Naive thymus-derived CD4-positive, alpha-beta T cell (primary cell): ENCODE measurements around the gene VPS4B. TPM values are rescaled to one million over a fixed set of nuclear protein-coding genes. Genes with fewer than 3 reads are reported as not detected.

Source experiments
- ATAC-seq: fragments of 150-1000 bp; cut with Tn5 transposase; 2 replicates; pipeline ENCODE4 v1.10.0; 2021; ENCODE audit warnings: mild to moderate bottlenecking, moderate library complexity
- CTCF ChIA-PET: fragments of 350-600 bp; sonication (Branson Sonifier 250); formaldehyde crosslinking; loops from one replicate; lab custom pipeline; 2021; ENCODE audit warnings: antibody characterized with exemption; lab: Charles Lee
- POLR2A ChIA-PET: fragments of 350-600 bp; sonication (Branson Sonifier 250); formaldehyde crosslinking; loops from one replicate; lab custom pipeline; 2021; ENCODE audit warnings: antibody characterized with exemption, inconsistent platforms; lab: Charles Lee
- DNase-seq, 9 donors: peaks; one replicate each; pipeline versions ENCODE4 v3.0.0 to v3.0.0-alpha.2; 2020 to 2022; ENCODE audit warnings: mixed read lengths in 1 of 9
- H3K27ac ChIP-seq: one replicate; pipeline ENCODE4 v1.7.0; 2013; ENCODE audit warnings: mild to moderate bottlenecking, low read depth, low read length, moderate library complexity
- H3K27me3 ChIP-seq, 2 donors: one replicate each; pipeline ENCODE4 v1.7.0; 2013; ENCODE audit warnings: low read length in 2 of 2, mild to moderate bottlenecking in 2 of 2, moderate library complexity in 2 of 2; ENCODE audit not compliant: control insufficient read depth in 2 of 2, insufficient read depth in 2 of 2
- H3K36me3 ChIP-seq, 3 experiments: 1 replicate in 2 of 3; 2 replicates in 1 of 3; pipeline ENCODE4 v1.7.0; 2013; ENCODE audit warnings: low read length in 3 of 3, mild to moderate bottlenecking in 3 of 3, moderate library complexity in 1 of 3; ENCODE audit not compliant: insufficient read depth in 3 of 3, control insufficient read depth in 2 of 3
- H3K4me1 ChIP-seq, 2 donors: one replicate each; pipeline ENCODE4 v1.7.0; 2013; ENCODE audit warnings: low read length in 2 of 2, mild to moderate bottlenecking in 2 of 2, moderate library complexity in 1 of 2; ENCODE audit not compliant: control insufficient read depth in 2 of 2, insufficient read depth in 2 of 2
- H3K4me3 ChIP-seq: 2 replicates; pipeline ENCODE4 v1.7.0; 2013; ENCODE audit warnings: mild to moderate bottlenecking, low read length
- H3K9me3 ChIP-seq, 3 experiments: 1 replicate in 2 of 3; 2 replicates in 1 of 3; pipeline ENCODE4 v1.7.0; 2013; ENCODE audit warnings: low read length in 3 of 3; ENCODE audit not compliant: control insufficient read depth in 2 of 3
- H3K27ac Mint-ChIP-seq, 9 donors: one replicate each; pipeline ENCODE4 v1.8.0; 2020 to 2022; ENCODE audit warnings: mixed read lengths in 9 of 9, mild to moderate bottlenecking in 8 of 9, moderate library complexity in 5 of 9, inconsistent platforms in 2 of 9
- H3K27me3 Mint-ChIP-seq, 5 donors: one replicate each; pipeline ENCODE4 v1.8.0; 2021 to 2022; ENCODE audit warnings: mixed read lengths in 5 of 5, mild to moderate bottlenecking in 1 of 5
- H3K36me3 Mint-ChIP-seq, 5 donors: one replicate each; pipeline ENCODE4 v1.8.0; 2020 to 2022; ENCODE audit warnings: mixed read lengths in 5 of 5, mild to moderate bottlenecking in 3 of 5, inconsistent platforms in 1 of 5
- H3K4me1 Mint-ChIP-seq, 7 donors: one replicate each; pipeline ENCODE4 v1.8.0; 2020 to 2022; ENCODE audit warnings: mixed read lengths in 7 of 7, mild to moderate bottlenecking in 3 of 7, inconsistent platforms in 1 of 7
- H3K4me3 Mint-ChIP-seq, 10 donors: one replicate each; pipeline ENCODE4 v1.8.0; 2020 to 2022; ENCODE audit warnings: mild to moderate bottlenecking in 10 of 10, mixed read lengths in 10 of 10, moderate library complexity in 6 of 10, inconsistent platforms in 2 of 10
- H3K9me3 Mint-ChIP-seq, 11 donors: one replicate each; pipeline ENCODE4 v1.8.0; 2020 to 2022; ENCODE audit warnings: mixed read lengths in 11 of 11, mild to moderate bottlenecking in 4 of 11, inconsistent platforms in 1 of 11, moderate library complexity in 1 of 11
- intact Hi-C, 2 donors: fragments of 100-400 bp; cut with micrococcal nuclease; formaldehyde crosslinking; loops; one replicate each; pipeline ENCODE4 v1.15.1; 2023
- polyA plus RNA-seq, 2 donors: library from polyadenylated mRNA; unstranded; fragments of 300-500 nt; fragmentation: Illumina TruSeq; gene quantifications; one replicate each; pipeline ENCODE4 v1.2.3, GENCODE V29; 2021
- total RNA-seq, 6 experiments: library from RNA in 5 of 6; stranded (reverse) in 5 of 6; gene quantifications; 1 replicate in 5 of 6; 2 replicates in 1 of 6; pipeline ENCODE4 v1.2.3 and lab custom pipeline; 2021 to 2026

The VPS4B gene
- total RNA-seq, result 10 to 100 TPM; 48.2 to 84.6 (median 74.9) TPM
- 10 to 100 TPM; 47.4 to 49.5 TPM for polyA plus RNA-seq
- 69.9 reads per million, percentile 78 among the genes with 10 or more reads in this experiment for total RNA-seq (lab: John Stamatoyannopoulos, UW)

GRCh38 chr18:63422087-63422863 lies at the start of gene VPS4B:
Gene VPS4B (minus strand): TSS chr18:63422476. CDS start chr18:63422259, 217 bp downstream.
- peak within 1 kb of the TSS; percentile 94 to 100 (median 98) for H3K27ac Mint-ChIP-seq
- H3K27me3 Mint-ChIP-seq, result peaks cover 0 to 5% (median 2%) of the 10 kb centered on the region in 5 donors
- H3K4me1 Mint-ChIP-seq, result peaks cover 6 to 35% (median 26%) of the 10 kb centered on the region in 7 donors
- Histone ChIP-seq H3K27ac (peak within 1 kb of the TSS; percentile 95), H3K4me1 (peaks cover 17 to 22% of the 10 kb centered on the region in 2 donors), H3K4me3 (peak within 1 kb of the TSS; percentile 96), H3K9me3 (no peaks in the 10 kb centered on the region), H3K27me3 (no peaks in the 10 kb centered on the region), H3K36me3 (peaks cover 0 to 11% (median 5%) of the 10 kb centered on the region in 3 experiments)
- H3K9me3 Mint-ChIP-seq, result peaks cover 0 to 5% (median 0%) of the 10 kb centered on the region in 11 donors
- peaks cover 0 to 5% (median 0%) of the 10 kb centered on the region in 5 donors for H3K36me3 Mint-ChIP-seq
- CTCF ChIA-PET, result interaction anchor here (0.8 to 1.3 kb wide), 2 partner anchors 17 to 405 kb away, joined by 4 to 5 read pairs; no protein-coding TSS in a partner anchor
- POLR2A ChIA-PET, result interaction anchor here (0.6 to 2.5 kb wide), 19 partner anchors 8 to 1002 kb away, joined by 3 to 19 read pairs (median 4); partner anchors contain the start of genes KDSR, PHLPP1, SERPINB8 and ZCCHC2
- intact Hi-C loops, result loop anchor here (1.0 to 10.0 kb wide), 20 partner anchors 13 to 1235 kb away; partner anchors contain the start of genes KDSR (in 2 of the 2), PHLPP1 (in 2 of the 2), PIGN (in 2 of the 2) and RELCH (in 2 of the 2)
- H3K4me3 Mint-ChIP-seq, result peak within 1 kb of the TSS; percentile 88 to 100 (median 97)
- ATAC-seq, result peak; percentile 97
- peak; percentile 99 to 100 (median 99) for DNase-seq

DNA sequence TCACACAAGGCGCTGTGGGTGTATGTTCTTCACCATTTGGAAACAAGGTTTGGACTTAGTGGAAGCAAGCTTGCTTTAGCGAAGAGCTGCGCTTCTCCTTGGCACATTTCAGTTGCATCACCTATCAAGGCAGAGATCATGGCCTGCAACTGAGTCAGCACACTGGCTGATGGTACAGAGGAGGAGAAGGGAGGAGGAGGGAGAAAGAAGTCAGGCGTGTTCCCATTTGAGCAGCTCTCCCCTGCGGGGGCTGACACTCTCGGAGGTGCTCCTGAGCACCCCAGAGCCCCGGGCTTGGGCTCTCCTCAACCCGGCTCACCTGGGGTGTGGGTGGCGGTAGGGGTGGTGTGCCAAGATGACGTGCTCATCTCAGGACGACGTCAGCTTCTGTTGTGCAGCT lies 48.5 kb upstream of the VPS4B start:
- CTCF ChIA-PET, result no interaction called here
- Mint-ChIP-seq H3K4me3 (no peak overlapping the region), H3K36me3 (no peaks in the 10 kb centered on the region), H3K27me3 (peaks cover 0 to 27% (median 13%) of the 10 kb centered on the region in 5 donors), H3K27ac (no peak overlapping the region), H3K4me1 (no peaks in the 10 kb centered on the region), H3K9me3 (peaks cover 0 to 1% (median 0%) of the 10 kb centered on the region in 11 donors)
- intact Hi-C loops, result no loop called here
- Histone ChIP-seq H3K4me1 (no peaks in the 10 kb centered on the region), H3K9me3 (no peaks in the 10 kb centered on the region), H3K27ac (no peak overlapping the region), H3K27me3 (no peaks in the 10 kb centered on the region), H3K36me3 (no peaks in the 10 kb centered on the region), H3K4me3 (no peak overlapping the region)
- no peak for DNase-seq
- POLR2A ChIA-PET, result no interaction called here
- no peak for ATAC-seq

- no peak overlapping the region for H3K4me3 ChIP-seq
- POLR2A ChIA-PET, result no interaction called here
- DNase-seq (no peak), ATAC-seq (no peak)
- no peak overlapping the region for H3K27ac ChIP-seq
- H3K27ac Mint-ChIP-seq, result no peak overlapping the region
- peaks cover 0 to 1% (median 0%) of the 10 kb centered on the region in 11 donors for H3K9me3 Mint-ChIP-seq
- H3K4me1 Mint-ChIP-seq, result no peaks in the 10 kb centered on the region
- H3K27me3 ChIP-seq, result no peaks in the 10 kb centered on the region
- H3K36me3 Mint-ChIP-seq, result no peaks in the 10 kb centered on the region
- CTCF ChIA-PET, result no interaction called here
- H3K27me3 Mint-ChIP-seq, result peaks cover 7 to 22% (median 17%) of the 10 kb centered on the region in 5 donors
- no peaks in the 10 kb centered on the region for H3K9me3 ChIP-seq
- no peak overlapping the region for H3K4me3 Mint-ChIP-seq
- H3K4me1 ChIP-seq, result no peaks in the 10 kb centered on the region
- intact Hi-C loops, result no loop called here
- no peaks in the 10 kb centered on the region for H3K36me3 ChIP-seq
Measured at GRCh38 chr18:63468575-63468974, 46.3 kb upstream of the VPS4B start.

GRCh38 chr18:63467699-63468098 lies 45.4 kb upstream of the VPS4B start:
- Histone ChIP-seq H3K4me1 (no peaks in the 10 kb centered on the region), H3K27ac (no peak overlapping the region), H3K4me3 (no peak overlapping the region), H3K36me3 (no peaks in the 10 kb centered on the region), H3K9me3 (no peaks in the 10 kb centered on the region), H3K27me3 (no peaks in the 10 kb centered on the region)
- peaks cover 0 to 1% (median 0%) of the 10 kb centered on the region in 11 donors for H3K9me3 Mint-ChIP-seq
- H3K4me3 Mint-ChIP-seq, result no peak overlapping the region
- H3K27me3 Mint-ChIP-seq, result peaks cover 7 to 28% (median 23%) of the 10 kb centered on the region in 5 donors
- H3K4me1 Mint-ChIP-seq, result no peaks in the 10 kb centered on the region
- DNase-seq (no peak), ATAC-seq (no peak)
- ChIA-PET POLR2A (no interaction called here), CTCF (no interaction called here)
- H3K36me3 Mint-ChIP-seq, result no peaks in the 10 kb centered on the region
- intact Hi-C loops, result no loop called here
- H3K27ac Mint-ChIP-seq, result no peak overlapping the region

- no peaks in the 10 kb centered on the region for H3K9me3 ChIP-seq
- Mint-ChIP-seq H3K36me3 (no peaks in the 10 kb centered on the region), H3K27me3 (peaks cover 7 to 43% (median 20%) of the 10 kb centered on the region in 5 donors), H3K4me1 (no peaks in the 10 kb centered on the region), H3K4me3 (no peak overlapping the region), H3K9me3 (peaks cover 0 to 1% (median 0%) of the 10 kb centered on the region in 11 donors), H3K27ac (no peak overlapping the region)
- ATAC-seq (no peak), DNase-seq (no peak)
- no peak overlapping the region for H3K4me3 ChIP-seq
- intact Hi-C loops, result no loop called here
- no peaks in the 10 kb centered on the region for H3K36me3 ChIP-seq
- no peaks in the 10 kb centered on the region for H3K4me1 ChIP-seq
- CTCF ChIA-PET, result no interaction called here
- POLR2A ChIA-PET, result no interaction called here
- no peaks in the 10 kb centered on the region for H3K27me3 ChIP-seq
- H3K27ac ChIP-seq, result no peak overlapping the region
Measured at GRCh38 chr18:63465059-63465458, 42.8 kb upstream of the VPS4B start.

DNA sequence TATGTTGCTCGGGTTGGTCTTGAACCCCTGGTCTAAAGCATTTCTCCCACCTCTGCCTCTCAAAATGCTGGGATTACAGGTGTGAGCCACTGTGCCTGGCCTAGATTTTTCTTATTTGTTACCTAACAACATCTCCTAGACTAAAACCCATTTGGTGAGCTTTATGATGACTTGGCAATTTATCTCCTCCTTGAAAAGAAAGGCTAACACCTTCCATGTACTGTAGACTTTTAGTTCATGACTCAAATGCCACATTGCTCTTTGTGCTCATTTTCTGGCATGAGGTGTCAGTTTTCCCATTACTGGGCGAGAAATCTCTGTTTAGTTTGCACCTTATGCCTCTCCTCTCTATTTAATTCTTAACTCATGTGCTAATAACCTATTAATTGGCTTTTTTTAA lies 42.2 kb upstream of the VPS4B start:
- H3K27me3 Mint-ChIP-seq, result peaks cover 7 to 47% (median 20%) of the 10 kb centered on the region in 5 donors
- CTCF ChIA-PET, result no interaction called here
- H3K27ac Mint-ChIP-seq, result no peak overlapping the region

More for the DNA sequence above, 42.2 kb upstream of the VPS4B start:
- no peaks in the 10 kb centered on the region for H3K4me1 ChIP-seq
- no peaks in the 10 kb centered on the region for H3K4me1 Mint-ChIP-seq
- ATAC-seq, result no peak
- POLR2A ChIA-PET, result no interaction called here
- no peak overlapping the region for H3K27ac ChIP-seq
- intact Hi-C loops, result no loop called here
- H3K9me3 Mint-ChIP-seq, result peaks cover 0 to 1% (median 0%) of the 10 kb centered on the region in 11 donors
- no peak overlapping the region for H3K4me3 Mint-ChIP-seq
- H3K27me3 ChIP-seq, result no peaks in the 10 kb centered on the region
- H3K36me3 ChIP-seq, result no peaks in the 10 kb centered on the region
- H3K9me3 ChIP-seq, result no peaks in the 10 kb centered on the region
- no peak overlapping the region for H3K4me3 ChIP-seq
- H3K36me3 Mint-ChIP-seq, result no peaks in the 10 kb centered on the region
- DNase-seq, result no peak
